ENCODE results near the gene CCNYL1. TPM values are rescaled to one million over a fixed set of nuclear protein-coding genes. Genes with fewer than 3 reads are reported as not detected.

Gene CCNYL1
- polyA plus RNA-seq, 1 donor from 2014 or later = 14.7 TPM

DNA sequence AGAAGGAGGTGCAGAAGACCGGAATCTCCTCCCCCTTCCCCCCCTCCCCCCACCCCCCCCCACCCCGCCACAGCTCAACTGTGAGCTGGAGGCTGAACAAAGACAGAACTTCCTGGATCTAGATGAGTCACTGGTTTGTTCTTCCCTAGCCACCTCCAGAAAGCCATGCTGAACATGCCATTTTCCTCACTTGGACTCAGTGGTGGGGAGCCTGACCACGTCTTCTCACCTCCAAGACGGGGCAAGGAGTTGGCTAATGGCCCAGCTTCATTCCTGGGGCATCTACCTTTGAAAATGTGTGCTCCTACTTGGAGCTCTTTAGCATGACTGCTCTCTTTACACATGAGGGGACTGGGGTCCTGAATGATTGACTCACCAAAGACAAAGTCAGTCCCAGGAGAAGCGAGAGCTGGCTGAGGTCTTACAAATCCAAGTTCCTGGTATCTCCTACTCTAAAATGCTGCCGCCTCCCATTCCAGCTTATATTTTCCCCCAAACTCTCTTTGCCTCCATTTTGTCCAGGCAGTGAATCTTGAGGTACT is 80.9 kb downstream of the CCNYL1 start:
- H3K4me3 ChIP-seq (ENCODE audit: low read length) = no peak overlapping the region
- H3K36me3 ChIP-seq (ENCODE audit: insufficient read depth, low read length) = no peaks in the 10 kb centered on the region
- TF ChIP-seq MXI1 (conservative IDR thresholded peaks at IDR 0.05; ENCODE audit: poor library complexity, severe bottlenecking) (no peak), TAF1 (IDR thresholded peaks at IDR 0.05; ENCODE audit: low read depth) (no peak), CTCF (IDR thresholded peaks at IDR 0.05; ENCODE audit: poor library complexity, severe bottlenecking) (no peak), RAD21 (conservative IDR thresholded peaks at IDR 0.05) (no peak), POLR2AphosphoS5 (IDR thresholded peaks at IDR 0.05) (no peak), EZH2 (IDR thresholded peaks at IDR 0.05; ENCODE audit: borderline replicate concordance, insufficient read depth, low read length, poor library complexity, severe bottlenecking) (no peak), SMC3 (conservative IDR thresholded peaks at IDR 0.05; ENCODE audit: poor library complexity) (no peak), REST (IDR thresholded peaks at IDR 0.05; ENCODE audit: borderline replicate concordance) (no peak), EP300 (conservative IDR thresholded peaks at IDR 0.05; ENCODE audit: poor library complexity, severe bottlenecking) (no peak)
- H3K4me2 ChIP-seq (ENCODE audit: low read length) = no peak overlapping the region
- no peaks in the 10 kb centered on the region for H3F3A ChIP-seq (ENCODE audit: insufficient read depth, low read length, poor library complexity, severe bottlenecking)
- H3K79me2 ChIP-seq (replicated peaks; ENCODE audit: insufficient read depth, low read length) = no peaks in the 10 kb centered on the region
- no peaks in the 10 kb centered on the region for H3K27me3 ChIP-seq (ENCODE audit: insufficient read depth, low read depth, low read length)
- no peaks in the 10 kb centered on the region for H3K9me2 ChIP-seq (ENCODE audit: insufficient read depth, low read length)
- H3K9me3 ChIP-seq (ENCODE audit: low read length) = no peaks in the 10 kb centered on the region
- no peak overlapping the region for H2AFZ ChIP-seq (ENCODE audit: low read depth, low read length)
- H4K20me1 ChIP-seq (ENCODE audit: insufficient read depth) = no peaks in the 10 kb centered on the region
- H3K27ac ChIP-seq (ENCODE audit: low read length) = no peak overlapping the region
- H3K9ac ChIP-seq (ENCODE audit: low read length) = no peak overlapping the region

GRCh38 chr2:207796585-207797350 is 85.3 kb downstream of the CCNYL1 start:
- Histone ChIP-seq H2AFZ (ENCODE audit: low read depth, low read length) (no peak overlapping the region), H3K27me3 (ENCODE audit: insufficient read depth, low read depth, low read length) (no peaks in the 10 kb centered on the region), H3K9me2 (ENCODE audit: insufficient read depth, low read length) (no peaks in the 10 kb centered on the region), H3K9me3 (ENCODE audit: low read length) (no peaks in the 10 kb centered on the region), H3K4me3 (ENCODE audit: low read length) (no peak overlapping the region), H3K27ac (ENCODE audit: low read length) (no peak overlapping the region), H3K4me2 (ENCODE audit: low read length) (no peak overlapping the region), H3K36me3 (ENCODE audit: insufficient read depth, low read length) (no peaks in the 10 kb centered on the region), H3K79me2 (replicated peaks; ENCODE audit: insufficient read depth, low read length) (no peaks in the 10 kb centered on the region), H4K20me1 (ENCODE audit: insufficient read depth) (no peaks in the 10 kb centered on the region), H3K9ac (ENCODE audit: low read length) (no peak overlapping the region), H3F3A (ENCODE audit: insufficient read depth, low read length, poor library complexity, severe bottlenecking) (no peaks in the 10 kb centered on the region)
- TF ChIP-seq TAF1 (IDR thresholded peaks at IDR 0.05; ENCODE audit: low read depth) = no peak
- TF ChIP-seq REST (IDR thresholded peaks at IDR 0.05; ENCODE audit: borderline replicate concordance) = no peak
- TF ChIP-seq POLR2AphosphoS5 (IDR thresholded peaks at IDR 0.05) = no peak
- TF ChIP-seq RAD21 (conservative IDR thresholded peaks at IDR 0.05) = no peak
- TF ChIP-seq EP300 (conservative IDR thresholded peaks at IDR 0.05; ENCODE audit: poor library complexity, severe bottlenecking) = no peak
- no peak for TF ChIP-seq CTCF (IDR thresholded peaks at IDR 0.05; ENCODE audit: poor library complexity, severe bottlenecking)
- no peak for TF ChIP-seq MXI1 (conservative IDR thresholded peaks at IDR 0.05; ENCODE audit: poor library complexity, severe bottlenecking)
- TF ChIP-seq SMC3 (conservative IDR thresholded peaks at IDR 0.05; ENCODE audit: poor library complexity) = no peak
- no peak for TF ChIP-seq EZH2 (IDR thresholded peaks at IDR 0.05; ENCODE audit: borderline replicate concordance, insufficient read depth, low read length, poor library complexity, severe bottlenecking)

Measured in neural cell (in vitro differentiated cells).